HepG2 (cell line): ENCODE data around the gene NEURL3. TPM values are rescaled to one million over a fixed set of nuclear protein-coding genes. Genes with fewer than 3 reads are reported as not detected.

ENCODE experiments used
- ATF6 ChIP-seq: sonication (generic); formaldehyde crosslinking; conservative IDR thresholded peaks from 2 replicates; pipeline ENCODE4 v1.4.0; 2020; ENCODE audit warnings: missing genetic modification reagents
- CENPX ChIP-seq: sonication (generic); formaldehyde crosslinking; IDR thresholded peaks from 2 replicates; pipeline ENCODE4 v1.9.0; 2021; ENCODE audit warnings: mild to moderate bottlenecking, missing genetic modification reagents, moderate library complexity
- CHD4 ChIP-seq: fragments of 200-600 bp; sonication (generic); IDR thresholded peaks from 2 replicates; pipeline ENCODE4 v1.7.0; 2017; ENCODE audit warnings: mild to moderate bottlenecking, low read length, borderline replicate concordance
- DDIT3 ChIP-seq: sonication (generic); formaldehyde crosslinking; IDR thresholded peaks from 2 replicates; pipeline ENCODE4 v1.4.0; 2020; ENCODE audit warnings: mild to moderate bottlenecking, missing genetic modification reagents
- FOXJ3 ChIP-seq: sonication (generic); formaldehyde crosslinking; IDR thresholded peaks from 2 replicates; pipeline ENCODE4 v1.4.0; 2020; ENCODE audit warnings: missing genetic modification reagents, mild to moderate bottlenecking, borderline replicate concordance
- ISX ChIP-seq: sonication (generic); formaldehyde crosslinking; conservative IDR thresholded peaks from 2 replicates; pipeline ENCODE4 v1.5.0; 2020; ENCODE audit warnings: missing genetic modification reagents
- KLF15 ChIP-seq: sonication (generic); formaldehyde crosslinking; IDR thresholded peaks from 2 replicates; pipeline ENCODE4 v1.8.1; 2023; ENCODE audit warnings: borderline replicate concordance, mild to moderate bottlenecking, inconsistent platforms, missing genetic modification reagents, mixed read lengths
- NCOA5 ChIP-seq: sonication (generic); formaldehyde crosslinking; IDR thresholded peaks from 2 replicates; pipeline ENCODE4 v1.4.0; 2020; ENCODE audit warnings: missing genetic modification reagents
- NFAT5 ChIP-seq: sonication (generic); formaldehyde crosslinking; IDR thresholded peaks from 2 replicates; pipeline ENCODE4 v1.4.0; 2020; ENCODE audit warnings: missing genetic modification reagents
- PCBP2 ChIP-seq: fragments of 200-400 bp; formaldehyde crosslinking; optimal IDR thresholded peaks from 2 replicates; pipeline ENCODE3; 2018; ENCODE audit warnings: low read length, low read depth; ENCODE audit not compliant: poor library complexity, severe bottlenecking
- PHF21A ChIP-seq: sonication (generic); formaldehyde crosslinking; IDR thresholded peaks from 2 replicates; pipeline ENCODE4 v1.5.0; 2020; ENCODE audit warnings: mild to moderate bottlenecking, missing genetic modification reagents
- PTBP1 ChIP-seq: fragments of 200-400 bp; formaldehyde crosslinking; IDR thresholded peaks from 2 replicates; pipeline ENCODE4 v1.6.1; 2018; ENCODE audit warnings: low read length, low read depth; ENCODE audit not compliant: poor library complexity, severe bottlenecking
- SSRP1 ChIP-seq: IDR thresholded peaks from 2 replicates; pipeline ENCODE4 v1.6.1; 2016; ENCODE audit warnings: control low read depth
- SYNCRIP ChIP-seq: fragments of 200-400 bp; formaldehyde crosslinking; IDR thresholded peaks from 2 replicates; pipeline ENCODE4 v1.6.1; 2018; ENCODE audit warnings: mild to moderate bottlenecking, low read depth, low read length; ENCODE audit not compliant: insufficient read depth
- U2AF1 ChIP-seq: fragments of 200-400 bp; formaldehyde crosslinking; optimal IDR thresholded peaks from 2 replicates; pipeline ENCODE3; 2017; ENCODE audit warnings: mild to moderate bottlenecking, low read depth, low read length
- ZBTB21 ChIP-seq: sonication (generic); formaldehyde crosslinking; IDR thresholded peaks from 2 replicates; pipeline ENCODE4 v1.4.0; 2020; ENCODE audit warnings: missing genetic modification reagents
- ZNF124 ChIP-seq: sonication (generic); formaldehyde crosslinking; IDR thresholded peaks from 2 replicates; pipeline ENCODE4 v1.4.0; 2020; ENCODE audit warnings: missing genetic modification reagents
- ZNF225 ChIP-seq: sonication (generic); formaldehyde crosslinking; IDR thresholded peaks from 2 replicates; pipeline ENCODE4 v1.4.0; 2020; ENCODE audit warnings: mild to moderate bottlenecking, missing genetic modification reagents
- ZNF263 ChIP-seq: sonication (generic); formaldehyde crosslinking; IDR thresholded peaks from 2 replicates; pipeline ENCODE4 v1.4.0; 2020; ENCODE audit warnings: missing genetic modification reagents
- ZNF317 ChIP-seq: sonication (generic); formaldehyde crosslinking; IDR thresholded peaks from 2 replicates; pipeline ENCODE4 v1.5.0; 2020; ENCODE audit warnings: mild to moderate bottlenecking, missing genetic modification reagents
- ZNF607 ChIP-seq: sonication (generic); formaldehyde crosslinking; IDR thresholded peaks from 2 replicates; pipeline ENCODE4 v1.5.1; 2020; ENCODE audit warnings: missing genetic modification reagents, mild to moderate bottlenecking, borderline replicate concordance
- polyA plus RNA-seq, 8 experiments: library from polyadenylated mRNA; depleted of rRNA in 3 of 8; stranded (reverse) in 7 of 8; unstranded in 1 of 8; fragments of >200 nt; fragmentation: Illumina TruSeq in 4 of 8; extraction: Trizol in 4 of 8; gene quantifications; 2 replicates each; pipeline versions ENCODE4 v1.2.1 to v1.2.3, GENCODE V29; 2011 to 2016; ENCODE audit warnings: low read depth in 4 of 8, missing spikeins in 1 of 8, mixed read lengths in 1 of 8; ENCODE audit not compliant: insufficient read depth in 1 of 8
- total RNA-seq, 5 experiments: library from RNA; depleted of rRNA; stranded (reverse); fragments of >200 nt; fragmentation: Illumina TruSeq; extraction: Trizol; gene quantifications; 2 replicates each; pipeline ENCODE4 v1.2.3, GENCODE V29; 2016; ENCODE audit warnings: low read depth in 1 of 5
- TF ChIP-seq, protein P1 (sequence below): sonication (generic); formaldehyde crosslinking; IDR thresholded peaks from 2 replicates; pipeline ENCODE4 v1.8.0; 2022; ENCODE audit warnings: low read depth, missing genetic modification reagents

The NEURL3 gene
- total and polyA plus RNA-seq, 2 of the 13 experiments (the other 11 are each of a cell fraction or from before 2014, with no cell fraction given) = 0.16 to 1.2 TPM

GRCh38 chr2:96537066-96537733, 32.0 kb upstream of the NEURL3 start (continued):
- peak; percentile 62 for TF ChIP-seq PTBP1
- TF ChIP-seq ZNF124 = no peak
- no peak for TF ChIP-seq SYNCRIP
- no peak for TF ChIP-seq ATF6 (CRISPR knock-in tag)
- no peak for TF ChIP-seq ZNF225 (CRISPR knock-in tag)
- no peak for TF ChIP-seq CENPX
- TF ChIP-seq PHF21A (CRISPR knock-in tag) = no peak
- no peak for TF ChIP-seq KLF15 (CRISPR knock-in tag)
- TF ChIP-seq CHD4 = no peak
- TF ChIP-seq ZNF607 (CRISPR knock-in tag) = no peak; the same call in 1 of the 2 replicates
- TF ChIP-seq NCOA5 (CRISPR knock-in tag) = no peak
- TF ChIP-seq SSRP1 = no peak
- TF ChIP-seq ZBTB21 (CRISPR knock-in tag) = no peak
- TF ChIP-seq, protein P1, sequence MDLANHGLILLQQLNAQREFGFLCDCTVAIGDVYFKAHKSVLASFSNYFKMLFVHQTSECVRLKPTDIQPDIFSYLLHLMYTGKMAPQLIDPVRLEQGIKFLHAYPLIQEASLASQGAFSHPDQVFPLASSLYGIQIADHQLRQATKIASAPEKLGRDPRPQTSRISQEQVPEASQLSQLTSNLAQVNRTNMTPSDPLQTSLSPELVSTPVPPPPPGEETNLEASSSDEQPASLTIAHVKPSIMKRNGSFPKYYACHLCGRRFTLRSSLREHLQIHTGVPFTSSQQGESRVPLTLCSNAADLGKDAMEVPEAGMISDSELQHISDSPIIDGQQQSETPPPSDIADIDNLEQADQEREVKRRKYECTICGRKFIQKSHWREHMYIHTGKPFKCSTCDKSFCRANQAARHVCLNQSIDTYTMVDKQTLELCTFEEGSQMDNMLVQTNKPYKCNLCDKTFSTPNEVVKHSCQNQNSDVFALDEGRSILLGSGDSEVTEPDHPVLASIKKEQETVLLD (CRISPR knock-in tag) = 0 out of 2 replicates have a peak, but pooled peaks have one; percentile 45
- TF ChIP-seq PCBP2 = no peak
- TF ChIP-seq FOXJ3 (CRISPR knock-in tag) = no peak
- TF ChIP-seq ISX (CRISPR knock-in tag) = 0 out of 2 replicates have a peak, but pooled peaks have one; percentile 55
- TF ChIP-seq DDIT3 = no peak
- TF ChIP-seq U2AF1 = no peak
- TF ChIP-seq ZNF263 (CRISPR knock-in tag) = no peak
- TF ChIP-seq NFAT5 = no peak
- no peak for TF ChIP-seq ZNF317
